ENCODE data around the gene PDGFD. TPM values are rescaled to one million over a fixed set of nuclear protein-coding genes. Genes with fewer than 3 reads are reported as not detected.

The PDGFD gene
- total RNA-seq, 1 donor from 2014 or later, result 5.0 TPM

- intact Hi-C loops (cut with DNase I), result no loop called here
- H3K4me3 ChIP-seq, result no peak overlapping the region
- H3K4me1 ChIP-seq, result no peaks in the 10 kb centered on the region
- no peak overlapping the region for H3K27ac ChIP-seq
- no peaks in the 10 kb centered on the region for H3K9me3 ChIP-seq
- H3K36me3 ChIP-seq, result no peaks in the 10 kb centered on the region
- no peak for TF ChIP-seq CTCF (IDR thresholded peaks at IDR 0.05)
- H3K27me3 ChIP-seq, result no peaks in the 10 kb centered on the region
- ATAC-seq (no peak), DNase-seq (no peak)
These were observed 33.8 kb downstream of the PDGFD start for GRCh38 chr11:104130161-104130560.

GRCh38 chr11:104129145-104129544 is 34.8 kb downstream of the PDGFD start:
- Histone ChIP-seq H3K9me3 (no peaks in the 10 kb centered on the region), H3K4me1 (no peaks in the 10 kb centered on the region), H3K27ac (no peak overlapping the region), H3K36me3 (no peaks in the 10 kb centered on the region), H3K27me3 (no peaks in the 10 kb centered on the region), H3K4me3 (no peak overlapping the region)
- DNase-seq (no peak), ATAC-seq (no peak)
- intact Hi-C loops (cut with DNase I), result no loop called here
- TF ChIP-seq CTCF (IDR thresholded peaks at IDR 0.05), result no peak

- intact Hi-C loops (cut with DNase I), result no loop called here
- Histone ChIP-seq H3K27me3 (no peaks in the 10 kb centered on the region), H3K27ac (no peak overlapping the region), H3K9me3 (no peaks in the 10 kb centered on the region), H3K36me3 (no peaks in the 10 kb centered on the region), H3K4me3 (no peak overlapping the region), H3K4me1 (no peaks in the 10 kb centered on the region)
- DNase-seq, result no peak
- no peak for TF ChIP-seq CTCF (IDR thresholded peaks at IDR 0.05)
- ATAC-seq, result no peak
These were observed 36.1 kb downstream of the PDGFD start for GRCh38 chr11:104127828-104128227.

GRCh38 chr11:104126464-104126863 is 37.5 kb downstream of the PDGFD start:
- no peak overlapping the region for H3K27ac ChIP-seq
- no peak for ATAC-seq
- H3K4me1 ChIP-seq, result no peaks in the 10 kb centered on the region
- intact Hi-C loops (cut with DNase I), result no loop called here
- H3K27me3 ChIP-seq, result no peaks in the 10 kb centered on the region
- no peak for DNase-seq
- no peak for TF ChIP-seq CTCF (IDR thresholded peaks at IDR 0.05)
- H3K4me3 ChIP-seq, result no peak overlapping the region
- no peaks in the 10 kb centered on the region for H3K36me3 ChIP-seq
- H3K9me3 ChIP-seq, result no peaks in the 10 kb centered on the region

GRCh38 chr11:104124979-104125378 is 39.0 kb downstream of the PDGFD start:
- H3K4me3 ChIP-seq, result no peak overlapping the region
- no peak overlapping the region for H3K27ac ChIP-seq
- intact Hi-C loops (cut with DNase I), result no loop called here
- no peaks in the 10 kb centered on the region for H3K36me3 ChIP-seq
- DNase-seq, result no peak
- no peak for ATAC-seq
- no peaks in the 10 kb centered on the region for H3K9me3 ChIP-seq
- TF ChIP-seq CTCF (IDR thresholded peaks at IDR 0.05), result no peak
- no peaks in the 10 kb centered on the region for H3K27me3 ChIP-seq
- no peaks in the 10 kb centered on the region for H3K4me1 ChIP-seq

GRCh38 chr11:104122836-104123235 is 41.1 kb downstream of the PDGFD start:
- Histone ChIP-seq H3K36me3 (no peaks in the 10 kb centered on the region), H3K4me1 (no peaks in the 10 kb centered on the region), H3K27me3 (no peaks in the 10 kb centered on the region), H3K9me3 (no peaks in the 10 kb centered on the region), H3K27ac (no peak overlapping the region), H3K4me3 (no peak overlapping the region)
- no peak for TF ChIP-seq CTCF (IDR thresholded peaks at IDR 0.05)
- intact Hi-C loops (cut with DNase I), result no loop called here
- DNase-seq (no peak), ATAC-seq (no peak)
